GM21447 (cell line): ENCODE data around the gene ZBTB7C.

ENCODE experiments used
- ATAC-seq: cut with Tn5 transposase; IDR thresholded peaks from one replicate; pipeline ENCODE4 v1.9.1; 2021; ENCODE audit not compliant: unreplicated experiment

ZBTB7C gene

DNA sequence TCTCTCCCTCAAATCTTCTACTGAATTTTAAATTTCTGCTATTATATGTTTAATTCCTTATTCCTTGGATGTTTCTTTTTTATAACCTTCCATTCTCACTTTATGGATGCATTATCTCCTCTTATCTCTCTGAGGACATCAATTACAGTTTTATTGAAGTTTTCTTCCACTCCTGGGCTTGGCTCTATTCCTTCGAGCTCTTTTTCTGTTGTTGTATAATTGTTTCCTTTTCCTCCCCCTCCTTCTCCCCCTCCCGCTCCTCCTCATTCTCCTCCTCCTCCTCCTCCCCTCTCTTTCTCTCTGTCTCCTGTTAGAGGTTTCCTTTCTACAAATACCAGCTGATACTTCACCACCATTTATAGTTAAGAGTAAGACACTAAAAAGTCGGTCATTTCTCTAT is 209.8 kb downstream of the ZBTB7C start:
- no peak for ATAC-seq

DNA sequence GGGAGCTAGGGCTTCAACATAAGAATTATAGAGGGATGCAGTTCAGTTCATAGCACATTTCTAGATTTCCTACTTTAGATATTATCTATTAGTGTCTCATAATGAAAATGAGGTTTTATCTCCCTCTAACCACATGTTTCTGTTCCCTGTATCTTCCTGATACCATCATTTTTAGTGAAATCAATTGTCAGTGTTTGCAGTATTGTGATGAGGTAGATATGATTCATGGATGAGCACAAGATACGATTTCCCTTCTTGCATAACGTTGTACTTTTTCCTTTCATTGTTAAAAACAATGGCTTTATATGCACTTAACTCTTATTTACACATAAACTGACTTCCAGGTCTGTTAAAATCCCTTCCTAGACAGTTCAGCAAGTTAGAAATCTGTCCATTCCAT is 211.4 kb downstream of the ZBTB7C start:
- ATAC-seq, result no peak

DNA sequence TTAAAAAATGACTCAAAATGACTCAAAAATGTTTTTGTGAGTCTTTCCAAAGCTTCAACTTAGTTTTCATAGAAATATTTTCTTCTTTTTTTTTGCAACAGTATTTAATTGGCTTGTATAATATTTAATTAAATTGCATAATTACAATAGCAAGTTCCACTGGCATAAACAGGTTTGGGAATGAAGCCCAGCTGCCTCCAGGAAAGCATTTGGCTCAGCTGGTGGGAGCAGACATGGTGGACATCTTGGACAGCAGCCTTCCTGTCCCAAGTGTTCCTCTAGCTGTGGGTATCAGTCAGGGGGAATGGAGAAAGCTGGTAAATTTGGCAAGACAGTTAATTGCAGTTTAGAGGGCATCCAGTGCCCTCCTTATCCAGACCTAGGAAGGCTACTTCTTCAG is 213.4 kb downstream of the ZBTB7C start:
- no peak for ATAC-seq

DNA sequence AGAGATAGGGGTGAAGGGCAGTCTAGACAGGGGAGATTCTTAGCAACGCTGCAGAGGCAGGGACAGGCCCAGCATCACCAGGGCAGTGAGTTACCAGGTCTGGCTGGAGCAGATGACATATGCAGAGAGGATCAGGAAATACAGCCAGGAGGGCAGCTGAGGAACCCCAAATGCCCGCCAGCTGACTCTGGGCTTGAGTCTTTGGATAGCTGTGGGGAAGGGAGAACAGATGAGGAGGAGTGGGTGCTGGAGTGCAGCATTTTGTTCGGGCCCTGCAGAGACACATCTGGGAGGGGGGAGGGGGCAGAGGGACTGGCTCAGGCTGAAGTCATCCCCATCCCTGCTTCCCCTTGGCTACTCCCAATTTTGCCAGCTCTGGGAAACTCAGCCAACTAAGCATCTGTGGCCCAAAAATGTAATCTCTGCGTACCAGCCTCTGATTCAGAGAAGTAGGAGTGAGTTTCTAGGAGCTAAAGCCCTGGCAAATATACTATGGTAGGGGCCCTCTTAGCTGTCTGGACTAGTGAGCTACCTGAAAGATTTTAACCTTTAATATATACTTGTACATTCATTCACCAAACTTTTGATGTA is 214.5 kb downstream of the ZBTB7C start:
- no peak for ATAC-seq

DNA sequence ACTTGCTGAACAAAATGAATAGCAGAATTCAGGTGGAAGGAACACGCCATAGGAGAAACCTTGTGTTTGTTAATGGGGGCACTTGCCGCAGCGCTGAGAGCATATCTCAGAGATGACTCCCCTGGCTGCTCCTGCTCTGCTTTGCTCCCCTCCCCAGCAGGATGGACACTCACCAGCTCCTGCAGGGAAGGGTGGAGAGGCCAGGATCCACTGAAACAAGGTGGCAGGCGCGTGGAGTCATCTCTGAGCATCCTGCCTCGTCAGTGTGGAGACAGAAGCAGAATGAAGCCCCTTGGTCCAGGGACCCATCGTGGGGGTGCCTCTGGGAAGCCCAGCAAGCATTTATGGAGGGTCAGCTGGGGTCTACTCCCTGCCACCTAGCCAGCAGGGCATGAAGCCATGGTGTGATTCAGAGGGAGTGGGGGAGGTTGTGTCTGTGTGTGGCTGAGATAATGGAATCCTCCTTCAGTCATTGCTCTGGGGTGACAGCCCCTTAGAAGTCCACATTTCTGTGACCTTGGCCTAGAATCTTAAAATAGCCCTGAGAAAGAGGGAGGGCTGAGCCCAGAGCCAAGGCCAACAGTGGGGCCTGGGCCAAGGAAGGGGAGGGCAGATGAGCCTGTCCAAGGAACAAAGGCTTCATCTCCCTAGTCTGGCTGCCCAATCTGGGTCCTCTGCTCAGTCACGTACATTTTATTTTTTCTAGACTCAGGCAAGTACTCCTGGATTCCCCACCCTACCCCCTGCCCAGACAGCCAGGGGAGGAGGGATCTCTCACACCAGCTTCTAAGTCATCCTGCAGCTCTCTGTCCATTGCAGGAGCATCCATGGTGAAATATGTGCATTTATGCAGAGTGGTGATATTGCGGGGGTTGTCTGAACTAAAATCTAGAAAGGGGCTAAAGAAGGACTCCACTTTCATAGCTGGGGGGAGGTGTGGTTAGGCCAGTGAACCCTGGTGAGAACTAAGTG is 215.4 kb downstream of the ZBTB7C start:
- ATAC-seq, result no peak

DNA sequence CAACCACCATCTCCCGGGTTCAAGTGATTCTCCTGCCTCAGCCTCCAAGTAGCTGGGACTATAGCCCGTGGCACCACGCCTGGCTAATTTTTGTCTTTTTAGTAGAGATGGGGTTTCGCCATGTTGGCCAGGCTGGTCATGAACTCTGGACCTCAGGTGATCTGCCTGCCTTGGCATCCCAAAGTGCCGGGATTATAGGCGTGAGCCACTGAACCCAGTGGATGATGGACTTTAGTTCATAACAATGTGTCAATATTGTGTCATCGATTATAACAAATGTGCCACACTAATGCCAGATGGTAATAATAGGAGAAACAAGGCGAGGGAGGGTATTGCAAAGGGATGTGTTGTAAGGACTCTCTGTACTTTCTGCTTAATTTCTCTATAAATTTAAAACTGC is 216.6 kb downstream of the ZBTB7C start:
- no peak for ATAC-seq

DNA sequence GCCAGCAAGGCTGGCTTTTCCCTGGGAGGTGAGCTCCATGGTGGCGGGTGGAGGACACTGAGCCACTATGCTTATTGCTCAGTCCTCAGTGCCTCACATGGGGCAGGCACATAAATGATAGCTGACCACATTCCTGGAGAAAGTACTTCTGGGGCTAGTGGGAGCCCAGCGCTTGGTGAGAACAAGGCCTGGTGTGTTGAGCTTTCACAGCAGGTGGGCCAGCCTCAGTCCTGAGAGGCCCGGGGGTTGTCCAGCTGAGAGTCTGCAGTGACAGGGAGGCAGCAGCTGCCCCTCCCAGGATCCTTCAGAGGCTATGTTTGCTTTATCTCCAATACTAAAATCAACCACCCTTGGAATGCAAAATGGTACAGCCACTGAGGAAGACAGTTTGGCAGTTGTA is 217.7 kb downstream of the ZBTB7C start:
- ATAC-seq, result no peak

DNA sequence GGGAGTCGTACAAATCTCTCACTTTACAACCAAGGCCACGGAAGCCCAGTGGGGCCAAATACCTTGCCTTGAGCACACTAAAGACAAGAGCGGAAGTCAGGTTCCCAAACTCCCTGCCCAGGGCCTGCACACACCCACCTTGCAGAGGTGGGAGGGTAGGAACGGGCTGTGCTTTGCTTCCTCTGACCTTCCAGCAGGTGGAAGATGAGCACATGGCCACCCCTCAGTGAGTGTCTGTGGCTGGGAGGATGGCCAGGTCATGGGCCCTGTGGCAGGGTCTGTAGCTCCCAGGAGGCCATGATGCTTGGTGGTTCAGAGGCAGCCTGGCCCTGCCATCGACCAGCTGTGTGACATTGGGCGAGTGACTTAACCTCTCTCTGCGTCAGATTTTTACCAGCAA is 218.2 kb downstream of the ZBTB7C start:
- ATAC-seq, result no peak

DNA sequence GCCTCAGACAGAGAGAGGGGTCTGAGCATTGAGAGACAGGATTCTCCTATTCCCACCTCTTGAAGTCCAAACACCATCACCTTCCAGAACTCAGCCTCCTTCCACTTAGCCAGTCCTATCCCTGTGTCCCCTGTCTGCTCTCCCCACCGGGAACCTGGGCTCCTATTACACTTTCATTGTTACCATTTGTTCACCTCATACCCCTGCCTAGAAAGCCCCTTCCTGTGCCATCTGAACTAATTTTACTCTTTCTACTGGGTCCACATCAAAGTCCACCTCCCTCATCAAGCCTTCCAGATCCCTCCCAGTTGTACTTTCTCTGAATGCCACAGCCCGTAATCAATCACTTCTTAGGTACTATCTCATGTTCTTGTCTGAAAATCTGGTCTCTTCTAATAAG is 220.6 kb downstream of the ZBTB7C start:
- ATAC-seq, result no peak

DNA sequence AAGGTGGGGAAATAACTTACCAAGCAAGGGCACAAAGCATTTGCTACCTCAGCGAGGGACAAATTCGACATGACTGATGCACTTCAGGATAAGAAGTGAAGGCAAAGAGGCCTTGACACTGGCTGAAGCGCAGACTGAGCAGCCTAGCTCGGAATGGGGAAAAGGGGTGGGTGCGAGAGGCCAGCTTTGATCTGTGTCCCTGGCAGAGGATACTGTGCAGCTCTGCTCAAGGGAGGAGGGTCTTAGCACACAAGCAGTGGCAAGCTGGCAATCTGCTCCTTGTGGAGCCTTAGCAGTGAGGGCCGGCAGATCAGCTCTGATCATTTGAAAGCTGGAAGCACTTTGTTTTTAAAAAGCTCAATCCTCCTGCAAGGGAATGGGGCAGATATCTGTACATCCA is 222.3 kb downstream of the ZBTB7C start:
- ATAC-seq, result no peak

DNA sequence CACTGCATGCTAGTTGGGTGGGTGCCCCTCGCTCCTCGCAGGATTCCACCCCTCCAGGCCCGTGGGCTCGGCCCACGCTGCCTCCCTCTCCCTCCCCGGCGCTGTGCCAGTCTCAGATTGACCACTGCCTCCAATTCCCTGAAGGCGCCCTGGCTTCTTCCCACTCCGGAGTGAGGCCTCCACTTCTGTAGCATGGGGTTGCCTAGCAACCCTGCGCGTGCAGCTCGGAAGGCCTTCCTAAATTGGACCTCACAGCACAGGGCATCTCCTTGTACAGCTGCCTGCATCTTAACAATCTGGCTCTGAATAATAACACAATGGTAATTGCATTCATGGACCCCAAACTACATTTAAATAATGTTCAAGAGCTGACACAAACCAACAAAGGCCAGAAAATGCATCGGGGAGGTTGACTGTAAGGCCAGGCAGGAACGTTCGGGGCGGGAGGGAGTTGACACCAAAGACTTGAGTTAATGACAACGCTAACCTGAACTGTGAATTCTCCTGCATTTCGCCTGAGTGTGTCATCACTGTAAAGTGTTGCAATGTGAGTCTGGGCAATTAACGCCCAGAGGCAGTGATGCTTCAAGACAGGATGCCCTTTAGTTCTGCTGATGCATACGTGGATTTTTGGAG is 222.9 kb downstream of the ZBTB7C start:
- ATAC-seq, result no peak

DNA sequence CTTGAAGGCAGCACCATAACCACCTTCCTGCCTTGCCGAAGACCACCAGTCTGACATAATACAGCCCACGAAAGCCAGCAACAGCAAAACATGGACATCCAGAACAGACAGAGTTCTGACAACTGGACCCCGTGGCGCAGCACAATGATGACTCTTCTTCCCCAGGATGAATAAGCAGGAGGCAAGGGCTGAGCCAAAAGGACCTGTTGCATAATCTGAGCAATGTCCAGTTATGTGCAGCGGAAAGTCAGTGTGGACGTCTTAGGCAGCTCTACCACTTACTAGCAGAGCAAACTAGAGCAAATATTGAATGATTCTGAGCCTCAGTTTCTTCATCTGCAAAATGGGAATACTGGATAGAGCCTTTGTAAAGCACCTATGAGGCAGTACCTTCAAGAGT is 225.1 kb downstream of the ZBTB7C start:
- ATAC-seq, result no peak

DNA sequence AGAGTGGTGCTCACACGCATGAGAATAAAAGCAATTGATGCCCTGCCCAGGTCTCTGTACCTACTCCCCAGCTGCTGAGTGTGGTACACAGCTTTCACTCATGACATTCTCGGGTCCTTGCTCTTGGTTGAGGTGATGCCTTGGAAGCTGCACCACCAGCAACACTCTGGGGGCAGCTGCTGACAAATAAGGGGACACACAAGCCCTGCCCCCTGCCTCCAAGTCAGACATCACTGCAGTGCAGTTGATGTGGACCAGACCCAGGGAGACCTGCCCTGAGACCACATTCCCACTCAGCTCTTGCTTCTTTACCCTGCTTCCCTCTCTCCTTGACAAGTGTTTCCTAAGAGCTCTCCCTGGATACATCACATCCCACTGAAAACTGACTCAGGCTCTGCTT is 225.6 kb downstream of the ZBTB7C start:
- no peak for ATAC-seq

DNA sequence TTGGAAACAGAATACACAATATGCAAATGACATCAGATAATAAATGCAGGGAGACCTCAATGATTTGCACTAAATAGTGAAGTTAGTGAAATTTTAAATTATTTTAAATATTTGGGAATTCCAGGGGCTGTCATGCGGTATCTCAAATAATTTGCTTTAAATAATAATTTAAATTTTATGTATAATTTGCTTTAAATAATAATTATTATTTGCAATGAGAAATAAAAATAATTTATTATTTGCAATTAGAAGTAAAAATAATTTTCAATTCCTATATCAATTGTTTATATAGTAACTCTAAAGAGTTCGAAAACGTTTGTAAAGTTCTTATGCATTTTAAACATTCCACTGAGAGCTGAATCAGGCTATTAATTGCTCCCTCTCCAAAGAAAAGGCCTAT is 226.4 kb downstream of the ZBTB7C start:
- ATAC-seq, result no peak

DNA sequence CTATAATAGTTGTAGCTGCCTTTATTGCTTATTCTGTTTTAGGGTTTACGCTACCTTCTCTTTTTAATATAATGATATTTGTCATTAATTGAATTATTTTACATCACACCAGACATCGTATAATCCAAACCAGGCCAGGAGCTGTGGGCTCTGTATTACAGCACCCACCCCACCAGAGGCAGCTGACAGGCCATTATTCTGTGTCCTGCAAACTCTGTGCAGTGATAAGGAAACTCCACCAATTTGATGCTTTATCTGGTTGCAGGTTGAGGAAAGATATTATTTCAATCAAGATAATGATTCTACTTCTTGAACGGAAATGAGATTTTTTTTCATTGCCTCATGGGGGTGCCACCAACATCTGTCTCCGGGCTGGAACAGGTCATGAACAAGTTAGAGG is 227.3 kb downstream of the ZBTB7C start:
- ATAC-seq, result no peak

DNA sequence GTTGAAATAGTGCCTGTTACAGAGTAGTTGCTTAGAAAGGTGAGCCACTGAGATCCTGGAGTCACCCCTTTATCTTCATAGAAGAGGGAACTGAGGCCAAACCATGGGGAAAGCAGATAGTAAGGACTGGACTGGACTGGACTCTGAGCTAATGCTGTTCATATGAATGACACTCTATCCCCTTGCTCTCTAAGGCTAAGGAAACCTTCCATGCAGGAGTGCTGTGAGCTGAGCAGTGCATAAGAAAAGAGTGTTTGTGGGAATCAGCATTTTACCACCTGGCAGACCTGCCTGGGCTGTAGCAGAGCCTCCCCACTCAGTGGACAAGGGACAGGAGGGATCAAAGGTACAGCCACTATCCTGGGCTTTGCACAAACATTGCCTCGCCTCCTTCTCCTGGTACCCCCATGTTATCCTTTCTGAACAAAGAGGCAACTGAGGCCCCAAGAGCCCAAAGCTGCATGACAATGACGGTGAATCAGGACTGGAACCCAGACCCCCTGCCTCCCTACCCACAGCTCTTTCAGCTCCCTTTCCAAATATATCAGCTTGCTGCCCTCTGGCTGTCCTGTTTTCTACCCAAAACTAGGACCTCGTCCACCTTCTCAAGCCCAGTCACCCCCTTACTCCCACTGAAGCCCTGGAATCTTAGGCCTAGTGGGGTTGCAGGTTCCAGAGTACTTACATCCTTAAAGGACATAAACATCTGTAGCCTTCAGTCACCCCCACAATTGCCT is 227.9 kb downstream of the ZBTB7C start:
- no peak for ATAC-seq

DNA sequence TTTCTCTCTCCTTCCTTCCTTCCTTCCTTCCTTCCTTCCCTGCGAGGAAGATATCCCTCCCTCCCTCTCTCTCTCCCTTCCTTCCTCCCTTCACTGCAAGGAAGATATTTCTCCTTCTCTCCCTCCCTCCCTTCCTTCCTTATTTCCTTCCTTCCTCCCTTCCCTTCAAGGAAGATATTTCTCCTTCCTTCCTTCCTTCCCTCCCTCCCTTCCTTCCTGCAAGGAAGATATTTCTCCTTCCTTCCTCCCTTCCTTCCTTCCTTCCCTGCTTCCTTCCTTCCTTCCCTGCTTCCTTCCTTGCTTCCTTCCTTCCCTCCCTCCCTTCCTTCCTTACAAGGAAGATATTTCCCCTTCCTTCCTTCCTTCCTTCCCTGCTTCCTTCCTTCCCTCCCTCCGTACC is 229.5 kb downstream of the ZBTB7C start:
- no peak for ATAC-seq

DNA sequence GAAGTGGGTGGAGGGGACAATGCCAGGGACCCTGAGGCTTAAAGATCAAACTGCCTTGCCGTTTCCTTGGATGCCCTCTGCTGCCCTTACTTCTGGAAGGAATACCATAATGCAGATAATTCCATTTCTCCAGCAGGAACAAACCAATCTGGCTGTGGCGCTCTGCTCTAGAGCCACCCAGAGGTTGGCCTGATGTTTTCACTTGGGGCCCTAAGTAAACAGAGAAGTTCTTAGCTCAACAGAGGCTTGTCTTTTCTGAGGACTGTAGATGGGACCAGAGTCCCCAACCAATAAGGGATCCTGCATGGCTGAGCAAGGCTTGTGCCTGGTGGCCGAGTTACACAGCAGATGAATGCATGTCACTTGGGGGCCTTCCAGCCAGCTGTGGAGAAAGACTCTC is 230.2 kb downstream of the ZBTB7C start:
- ATAC-seq, result no peak

DNA sequence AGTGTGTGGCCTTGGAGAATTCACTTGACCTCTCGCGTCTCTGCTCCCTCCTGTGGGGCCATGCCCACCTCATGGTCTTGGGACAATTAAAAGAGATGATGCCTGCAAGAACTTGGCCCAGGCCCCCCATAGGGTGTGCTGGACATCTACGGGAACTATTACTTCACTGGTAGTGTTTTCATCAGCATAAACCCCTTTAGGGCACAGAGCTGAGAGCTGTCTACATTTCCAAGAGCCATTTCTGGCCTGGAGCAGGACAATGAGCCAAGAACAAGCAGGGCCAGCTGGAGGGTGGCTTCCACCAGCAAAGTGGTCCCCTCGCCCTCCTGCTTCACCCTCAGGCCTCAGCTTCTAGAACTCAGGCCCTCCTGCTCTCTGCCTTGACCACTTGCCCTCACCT is 232.3 kb downstream of the ZBTB7C start:
- no peak for ATAC-seq

DNA sequence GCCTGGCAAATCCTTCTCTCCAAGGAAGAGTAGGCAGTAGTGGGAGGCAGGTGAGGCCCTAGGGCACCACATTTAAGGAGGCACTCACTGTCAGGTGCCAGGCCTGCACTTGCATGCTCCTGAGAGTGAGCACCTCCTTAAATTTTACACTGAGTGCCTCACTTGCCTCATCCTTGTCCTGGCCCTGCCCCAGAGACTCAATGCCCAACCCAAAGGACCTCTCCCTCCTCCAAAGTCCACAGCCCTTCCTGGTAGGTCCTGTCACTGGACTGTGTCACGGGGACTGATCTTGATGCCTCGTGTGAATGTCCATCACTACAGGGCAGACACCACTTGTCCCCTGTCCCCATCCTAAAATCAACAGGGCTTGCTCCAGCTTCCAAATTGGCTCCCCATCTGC is 235.6 kb downstream of the ZBTB7C start:
- ATAC-seq, result no peak

DNA sequence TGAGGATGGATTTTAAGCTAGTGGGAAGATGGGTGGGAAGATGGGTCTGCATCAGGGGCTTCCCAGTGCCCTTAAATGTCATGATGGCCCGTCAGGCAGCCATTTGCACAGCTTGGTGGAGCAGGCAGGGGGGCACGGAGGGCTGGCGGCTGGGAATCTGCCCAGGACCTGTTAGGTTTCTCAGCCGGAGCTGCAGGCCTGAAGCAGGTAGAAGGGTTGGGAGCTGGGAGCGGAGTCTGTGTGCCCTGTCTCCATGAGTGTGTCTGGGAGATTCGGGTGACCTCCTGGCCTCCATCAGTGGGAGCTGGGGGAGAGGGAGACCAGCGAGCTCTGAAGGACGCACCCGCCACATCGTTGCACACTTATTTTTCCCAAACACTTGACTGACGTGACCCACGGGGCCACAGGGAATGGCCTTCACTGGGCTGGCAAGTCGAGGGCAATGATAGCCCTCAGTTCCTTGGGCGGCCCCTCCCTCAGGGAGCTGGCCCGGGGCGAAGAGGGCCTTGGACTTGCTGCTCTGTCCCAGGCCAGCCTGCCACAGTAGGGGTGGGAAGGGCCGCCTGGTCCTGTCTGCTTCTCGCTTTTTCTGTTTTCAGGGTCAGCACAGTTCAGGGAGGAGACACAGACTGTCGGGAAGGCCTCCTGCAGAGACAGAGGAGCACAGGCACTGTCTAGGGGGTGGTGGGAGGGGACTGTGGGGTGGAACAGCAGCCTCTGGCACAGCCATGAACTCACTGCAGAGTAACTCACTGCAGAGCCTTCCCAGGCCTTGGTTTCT is 236.8 kb downstream of the ZBTB7C start:
- no peak for ATAC-seq
